ENCODE data around the gene GPR183.

The GPR183 gene

DNA sequence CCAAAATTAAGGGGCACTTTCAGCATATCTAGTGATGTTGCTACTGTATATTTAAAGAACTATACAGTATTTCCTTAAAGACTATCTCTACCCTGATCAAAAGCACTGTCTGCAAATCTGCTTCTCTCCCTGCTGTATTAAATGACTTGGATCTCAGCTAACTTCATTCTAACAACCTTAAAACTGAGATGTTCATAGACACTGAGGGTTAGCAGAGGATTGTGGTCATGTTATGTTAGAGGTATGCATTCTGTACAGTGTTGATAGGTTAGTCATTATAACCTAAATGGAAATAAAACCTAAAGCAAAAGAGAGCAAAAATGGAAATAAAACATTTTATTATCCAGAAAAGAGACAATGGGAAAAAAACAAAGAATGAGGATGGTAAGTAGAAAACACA lies 9.9 kb downstream of the GPR183 start:
- no peak overlapping the region for H3K27ac ChIP-seq
- TF ChIP-seq, protein P1, sequence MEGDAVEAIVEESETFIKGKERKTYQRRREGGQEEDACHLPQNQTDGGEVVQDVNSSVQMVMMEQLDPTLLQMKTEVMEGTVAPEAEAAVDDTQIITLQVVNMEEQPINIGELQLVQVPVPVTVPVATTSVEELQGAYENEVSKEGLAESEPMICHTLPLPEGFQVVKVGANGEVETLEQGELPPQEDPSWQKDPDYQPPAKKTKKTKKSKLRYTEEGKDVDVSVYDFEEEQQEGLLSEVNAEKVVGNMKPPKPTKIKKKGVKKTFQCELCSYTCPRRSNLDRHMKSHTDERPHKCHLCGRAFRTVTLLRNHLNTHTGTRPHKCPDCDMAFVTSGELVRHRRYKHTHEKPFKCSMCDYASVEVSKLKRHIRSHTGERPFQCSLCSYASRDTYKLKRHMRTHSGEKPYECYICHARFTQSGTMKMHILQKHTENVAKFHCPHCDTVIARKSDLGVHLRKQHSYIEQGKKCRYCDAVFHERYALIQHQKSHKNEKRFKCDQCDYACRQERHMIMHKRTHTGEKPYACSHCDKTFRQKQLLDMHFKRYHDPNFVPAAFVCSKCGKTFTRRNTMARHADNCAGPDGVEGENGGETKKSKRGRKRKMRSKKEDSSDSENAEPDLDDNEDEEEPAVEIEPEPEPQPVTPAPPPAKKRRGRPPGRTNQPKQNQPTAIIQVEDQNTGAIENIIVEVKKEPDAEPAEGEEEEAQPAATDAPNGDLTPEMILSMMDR (conservative IDR thresholded peaks at IDR 0.05) = no peak

DNA sequence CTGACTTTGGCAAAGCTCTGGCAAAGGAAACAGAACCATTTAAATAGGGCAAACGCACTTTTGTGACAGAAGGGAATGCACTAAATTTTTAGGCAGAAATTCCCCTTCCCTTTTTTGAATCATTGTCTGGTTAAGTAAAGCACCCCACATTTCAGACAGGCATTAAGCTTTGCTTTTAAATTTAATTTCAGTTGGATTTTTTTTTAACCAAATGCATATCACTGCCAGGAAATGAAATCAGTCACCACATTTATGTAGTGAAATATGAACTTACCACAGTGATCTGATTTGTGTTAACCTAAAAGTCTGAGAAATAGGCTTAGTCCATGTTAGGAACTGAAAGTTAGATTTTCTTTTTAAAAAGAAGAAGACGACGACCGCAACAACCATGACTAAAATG lies 10.8 kb downstream of the GPR183 start:
- no peak overlapping the region for H3K27ac ChIP-seq
- TF ChIP-seq, protein P1 (conservative IDR thresholded peaks at IDR 0.05) = no peak

DNA sequence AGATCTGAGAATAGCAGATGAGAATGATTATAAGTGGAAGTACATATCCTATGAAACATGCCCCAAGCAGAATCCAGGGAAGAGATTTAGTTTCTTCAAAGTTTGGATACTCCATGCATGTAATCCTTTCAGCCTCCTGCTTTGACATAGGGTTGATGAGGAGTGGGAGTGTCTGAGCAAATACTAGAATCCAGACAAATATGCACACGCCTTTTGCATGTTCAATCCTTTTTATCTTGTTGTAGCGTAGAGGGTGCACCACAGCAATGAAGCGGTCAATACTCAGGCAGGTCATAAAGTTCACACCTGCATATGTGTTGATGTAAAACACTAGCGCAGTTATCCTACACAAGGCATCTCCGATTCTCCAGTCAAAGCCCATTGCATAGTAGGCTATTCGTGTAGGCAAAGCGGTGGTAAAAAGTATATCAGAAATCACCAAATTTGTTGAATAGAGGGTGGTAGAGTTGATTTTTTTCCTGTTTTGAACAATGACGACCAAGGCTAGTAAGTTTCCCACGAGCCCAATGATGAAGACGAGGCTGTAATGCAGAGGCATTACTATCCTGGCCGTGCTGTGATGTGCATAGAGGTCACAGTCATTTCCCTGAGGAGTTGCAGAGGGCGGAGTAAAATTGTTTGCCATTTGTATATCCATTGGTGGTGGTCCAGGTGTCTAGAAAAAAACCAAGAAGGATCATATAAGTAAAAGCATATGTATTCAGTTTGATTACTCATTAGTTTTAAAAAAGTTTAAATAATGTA lies 11.5 kb downstream of the GPR183 start:
- TF ChIP-seq, protein P1 (conservative IDR thresholded peaks at IDR 0.05) = no peak
- H3K27ac ChIP-seq = no peak overlapping the region

DNA sequence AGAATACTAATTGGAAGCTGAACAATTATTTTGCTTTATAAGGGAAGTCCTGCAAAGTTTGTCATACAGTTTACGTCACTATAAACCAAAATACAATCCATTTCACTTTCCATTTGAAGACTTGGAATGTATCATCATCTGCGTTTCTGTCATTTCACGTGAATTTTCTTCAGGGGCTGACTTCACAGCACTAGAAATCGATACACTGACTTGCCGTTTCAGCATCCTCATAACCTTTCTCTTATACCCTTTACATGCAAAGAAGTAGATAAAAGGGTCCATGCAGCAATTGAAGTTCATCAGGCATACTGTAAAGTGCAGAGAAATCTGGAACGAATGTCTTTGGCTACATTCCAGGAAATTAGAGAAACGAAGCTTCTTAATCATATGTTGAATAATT lies 12.2 kb downstream of the GPR183 start:
- TF ChIP-seq, protein P1 (conservative IDR thresholded peaks at IDR 0.05) = no peak
- H3K27ac ChIP-seq = no peak overlapping the region

DNA sequence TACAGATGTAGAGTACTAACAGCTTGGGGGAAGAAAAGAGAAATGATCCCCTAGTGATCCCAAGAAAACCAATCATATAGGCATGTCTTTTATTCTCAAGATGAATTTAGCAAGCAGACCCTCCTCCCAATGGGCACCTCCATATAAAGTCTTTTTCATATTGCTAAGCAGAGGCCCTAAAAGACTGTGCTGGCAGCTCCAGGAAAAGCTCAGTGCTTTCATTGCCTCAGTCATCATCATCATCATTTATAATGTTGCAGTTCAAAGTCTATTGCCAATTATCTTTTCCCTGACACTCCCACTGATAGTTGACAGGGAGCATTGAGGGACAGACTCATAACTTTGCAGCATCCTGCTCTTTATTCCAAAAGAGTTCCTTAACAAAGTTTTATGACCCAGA lies 13.0 kb downstream of the GPR183 start:
- no peak overlapping the region for H3K27ac ChIP-seq
- TF ChIP-seq, protein P1 (conservative IDR thresholded peaks at IDR 0.05) = no peak

DNA sequence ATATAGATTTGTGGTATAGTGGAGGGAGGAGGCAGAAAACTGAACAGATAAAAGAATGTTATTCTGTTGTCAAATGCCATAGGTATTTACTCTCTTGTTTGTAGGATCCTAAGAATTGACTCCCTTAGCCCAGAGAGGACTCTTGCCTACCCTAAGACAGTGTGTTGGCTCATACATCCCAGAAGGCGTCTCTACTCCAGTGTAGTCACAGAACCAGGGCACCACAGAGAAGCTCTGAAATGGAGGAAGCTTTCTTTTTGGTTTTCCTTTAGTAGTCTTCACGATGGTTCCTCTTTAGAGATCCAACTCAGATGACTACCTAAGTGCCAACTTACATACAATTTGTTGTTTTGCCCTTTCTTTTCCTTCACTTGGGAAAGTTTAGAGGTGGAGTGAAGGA lies 14.0 kb downstream of the GPR183 start:
- H3K27ac ChIP-seq = no peak overlapping the region
- TF ChIP-seq, protein P1 (conservative IDR thresholded peaks at IDR 0.05) = no peak

DNA sequence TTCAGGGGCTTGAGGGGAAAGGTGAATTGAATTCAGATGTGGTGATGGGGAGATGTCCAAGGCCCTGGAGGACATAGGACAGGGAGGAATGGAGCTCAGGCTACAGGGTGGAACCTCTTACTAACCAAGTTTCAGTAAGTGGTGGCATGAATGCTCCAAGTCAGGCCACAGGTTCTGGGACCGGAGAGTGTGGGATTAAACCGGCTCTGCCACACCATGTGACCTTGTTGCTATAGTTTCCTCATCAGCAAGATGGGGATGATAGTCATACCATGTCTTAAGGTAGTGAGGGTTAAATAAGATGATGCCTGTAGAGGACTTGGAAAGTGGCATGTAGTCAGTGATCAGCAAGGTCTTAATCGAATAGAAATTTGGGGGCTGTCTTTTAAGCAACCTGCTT lies 16.3 kb downstream of the GPR183 start:
- TF ChIP-seq, protein P1 (conservative IDR thresholded peaks at IDR 0.05) = no peak

More for the DNA sequence above, 16.3 kb downstream of the GPR183 start:
- no peak overlapping the region for H3K27ac ChIP-seq

Data from VCaP (cell line).